Gastrocnemius medialis (tissue), 4 donors: ENCODE data around the gene GALNS.

ENCODE experiments used
- POLR2A ChIP-seq, 2 donors: fragments of 450-650 bp; IDR thresholded peaks; one replicate each; pipeline ENCODE4 v1.6.1; 2017; ENCODE audit warnings: antibody characterized with exemption in 2 of 2, mild to moderate bottlenecking in 2 of 2, moderate library complexity in 2 of 2
- TF ChIP-seq, protein P1 (sequence below), 5 experiments: fragments of 450-650 bp in 3 of 5; fragments of 200-600 bp in 2 of 5; sonication (generic) in 2 of 5; IDR thresholded peaks in 4 of 5; conservative IDR thresholded peaks in 1 of 5; 1 replicate in 4 of 5; 2 replicates in 1 of 5; pipeline ENCODE4 v1.5.1; 2016 to 2019; ENCODE audit warnings: antibody characterized with exemption in 5 of 5, mild to moderate bottlenecking in 3 of 5, moderate library complexity in 3 of 5

DNA sequence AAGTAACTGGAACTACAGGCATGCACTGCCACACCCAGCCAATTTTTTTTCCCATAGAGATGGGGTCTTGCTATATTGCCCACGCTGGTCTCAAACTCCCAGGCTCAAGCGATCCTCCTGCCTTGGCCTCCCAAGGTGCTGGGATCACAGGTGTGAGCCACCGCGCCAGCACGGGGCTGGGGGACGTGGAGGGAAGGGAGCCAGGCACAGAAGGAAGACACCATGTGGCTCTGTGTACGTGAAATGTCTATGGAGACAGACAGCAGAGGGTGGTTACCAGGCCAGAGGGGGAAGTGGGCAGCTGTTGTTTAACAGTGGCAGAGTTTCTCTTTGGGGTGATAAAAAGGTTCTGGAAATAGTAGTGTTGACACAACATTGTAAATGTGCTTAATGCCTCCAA is 67.2 kb downstream of the GALNS start:
- TF ChIP-seq, protein P1, sequence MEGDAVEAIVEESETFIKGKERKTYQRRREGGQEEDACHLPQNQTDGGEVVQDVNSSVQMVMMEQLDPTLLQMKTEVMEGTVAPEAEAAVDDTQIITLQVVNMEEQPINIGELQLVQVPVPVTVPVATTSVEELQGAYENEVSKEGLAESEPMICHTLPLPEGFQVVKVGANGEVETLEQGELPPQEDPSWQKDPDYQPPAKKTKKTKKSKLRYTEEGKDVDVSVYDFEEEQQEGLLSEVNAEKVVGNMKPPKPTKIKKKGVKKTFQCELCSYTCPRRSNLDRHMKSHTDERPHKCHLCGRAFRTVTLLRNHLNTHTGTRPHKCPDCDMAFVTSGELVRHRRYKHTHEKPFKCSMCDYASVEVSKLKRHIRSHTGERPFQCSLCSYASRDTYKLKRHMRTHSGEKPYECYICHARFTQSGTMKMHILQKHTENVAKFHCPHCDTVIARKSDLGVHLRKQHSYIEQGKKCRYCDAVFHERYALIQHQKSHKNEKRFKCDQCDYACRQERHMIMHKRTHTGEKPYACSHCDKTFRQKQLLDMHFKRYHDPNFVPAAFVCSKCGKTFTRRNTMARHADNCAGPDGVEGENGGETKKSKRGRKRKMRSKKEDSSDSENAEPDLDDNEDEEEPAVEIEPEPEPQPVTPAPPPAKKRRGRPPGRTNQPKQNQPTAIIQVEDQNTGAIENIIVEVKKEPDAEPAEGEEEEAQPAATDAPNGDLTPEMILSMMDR (IDR thresholded peaks at IDR 0.05 in 4 of 5, conservative IDR thresholded peaks at IDR 0.05 in 1 of 5), result no peak
- no peak for TF ChIP-seq POLR2A (IDR thresholded peaks at IDR 0.05)
